GM18517 (cell line): ENCODE data around the gene VWA3B.
A peak's percentile ranks its signal among the peaks of the same experiment; 100 is the strongest.
"Not testable (repeated sequence)": the region's sequence is repeated elsewhere in the genome, so short reads cannot be mapped to it uniquely, and the experiment has no call there.

Experiments
- ATAC-seq: cut with Tn5 transposase; IDR thresholded peaks from one replicate; pipeline ENCODE4 v1.9.1; 2021; ENCODE audit warnings: mild to moderate bottlenecking, moderate library complexity; ENCODE audit not compliant: unreplicated experiment

The VWA3B gene

GRCh38 chr2:98245491-98245890 lies 158.5 kb downstream of the VWA3B start:
- ATAC-seq: no peak

- no peak for ATAC-seq
These were observed 160.4 kb downstream of the VWA3B start for GRCh38 chr2:98247383-98247782.

- ATAC-seq: no peak
These were observed 165.2 kb downstream of the VWA3B start for GRCh38 chr2:98252038-98252773.

- ATAC-seq: no peak
These were observed 166.6 kb downstream of the VWA3B start for GRCh38 chr2:98253461-98254070.

- no peak for ATAC-seq
These were observed 167.6 kb downstream of the VWA3B start for GRCh38 chr2:98254504-98255059.

GRCh38 chr2:98258906-98259305 lies 171.9 kb downstream of the VWA3B start:
- no peak for ATAC-seq

- no peak for ATAC-seq
These were observed 176.4 kb downstream of the VWA3B start for GRCh38 chr2:98263362-98263761.

- not testable (repeated sequence) for ATAC-seq
These were observed 181.3 kb downstream of the VWA3B start for GRCh38 chr2:98268225-98268624.

- ATAC-seq: no peak
These were observed 182.3 kb downstream of the VWA3B start for GRCh38 chr2:98269274-98269673.

GRCh38 chr2:98269830-98270229 lies 182.9 kb downstream of the VWA3B start:
- ATAC-seq: no peak

- ATAC-seq: no peak
These were observed 190.3 kb downstream of the VWA3B start for GRCh38 chr2:98277162-98277859.

GRCh38 chr2:98278074-98278473 lies 191.1 kb downstream of the VWA3B start:
- no peak for ATAC-seq

- ATAC-seq: peak; percentile 55
These were observed 193.6 kb downstream of the VWA3B start for GRCh38 chr2:98280376-98281102.

- ATAC-seq: no peak
These were observed 194.6 kb downstream of the VWA3B start for GRCh38 chr2:98281607-98282006.

- no peak for ATAC-seq
These were observed 195.1 kb downstream of the VWA3B start for GRCh38 chr2:98282109-98282508.

GRCh38 chr2:98293030-98293429 lies 206.1 kb downstream of the VWA3B start:
- no peak for ATAC-seq

GRCh38 chr2:98293931-98294687 lies 207.1 kb downstream of the VWA3B start:
- ATAC-seq: no peak

- no peak for ATAC-seq
These were observed 207.7 kb downstream of the VWA3B start for GRCh38 chr2:98294711-98295110.

GRCh38 chr2:98295275-98295674 lies 208.3 kb downstream of the VWA3B start:
- no peak for ATAC-seq

- ATAC-seq: no peak
These were observed 208.9 kb downstream of the VWA3B start for GRCh38 chr2:98295721-98296414.
